HepG2 (cell line): ENCODE results near the gene TRPM1.

Experiments
- CTCF ChIP-seq: sonication (generic); formaldehyde crosslinking; IDR thresholded peaks from 2 replicates; pipeline ENCODE4 v1.5.0; 2020; ENCODE audit warnings: mild to moderate bottlenecking, missing genetic modification reagents, moderate library complexity
- FLYWCH1 ChIP-seq: sonication (generic); formaldehyde crosslinking; IDR thresholded peaks from 2 replicates; pipeline ENCODE4 v1.8.1; 2023; ENCODE audit warnings: mild to moderate bottlenecking, missing genetic modification reagents
- GABPA ChIP-seq, 2 experiments: IDR thresholded peaks; 2 replicates each; pipeline ENCODE4 v1.6.1; 2011 to 2016; ENCODE audit warnings: low read depth in 2 of 2, low read length in 1 of 2, missing biosample characterization in 1 of 2, missing genetic modification characterization in 1 of 2
- KLF13 ChIP-seq: sonication (generic); formaldehyde crosslinking; IDR thresholded peaks from 2 replicates; pipeline ENCODE4 v1.4.0; 2020; ENCODE audit warnings: mild to moderate bottlenecking, missing genetic modification reagents
- PHF8 ChIP-seq: sonication (generic); formaldehyde crosslinking; IDR thresholded peaks from 2 replicates; pipeline ENCODE4 v1.5.0; 2020; ENCODE audit warnings: missing genetic modification reagents
- POLR2A ChIP-seq, 2 experiments: IDR thresholded peaks; 2 replicates each; pipeline ENCODE4 v1.6.1; 2011; ENCODE audit warnings: low read depth in 2 of 2, low read length in 2 of 2, mild to moderate bottlenecking in 1 of 2, moderate library complexity in 1 of 2; ENCODE audit not compliant: insufficient read depth in 1 of 2
- RAD21 ChIP-seq: fragments of 450-650 bp; formaldehyde crosslinking; IDR thresholded peaks from 2 replicates; pipeline ENCODE4 v1.5.0; 2020; ENCODE audit warnings: mild to moderate bottlenecking
- RCOR2 ChIP-seq: IDR thresholded peaks from 2 replicates; pipeline ENCODE4 v1.6.1; 2016; ENCODE audit warnings: missing biosample characterization, missing genetic modification reagents
- RFXANK ChIP-seq: IDR thresholded peaks from 2 replicates; pipeline ENCODE4 v1.6.1; 2016
- SNAPC4 ChIP-seq: sonication (generic); formaldehyde crosslinking; IDR thresholded peaks from 2 replicates; pipeline ENCODE4 v1.4.0; 2020; ENCODE audit warnings: mild to moderate bottlenecking, missing genetic modification reagents
- SP1 ChIP-seq, 2 experiments: fragments of 450-650 bp in 1 of 2; sonication (generic) in 1 of 2; formaldehyde crosslinking in 1 of 2; IDR thresholded peaks; 2 replicates each; pipeline versions ENCODE4 v1.4.0 to v1.6.1; 2016 to 2020; ENCODE audit warnings: missing genetic modification reagents in 1 of 2
- U2AF1 ChIP-seq: fragments of 200-400 bp; formaldehyde crosslinking; optimal IDR thresholded peaks from 2 replicates; pipeline ENCODE3; 2017; ENCODE audit warnings: mild to moderate bottlenecking, low read depth, low read length
- ZNF350 ChIP-seq: sonication (generic); formaldehyde crosslinking; IDR thresholded peaks from 2 replicates; pipeline ENCODE4 v1.4.0; 2020; ENCODE audit warnings: mild to moderate bottlenecking, low read depth, missing genetic modification reagents, borderline replicate concordance
- ZSCAN5A ChIP-seq: sonication (generic); formaldehyde crosslinking; IDR thresholded peaks from 2 replicates; pipeline ENCODE4 v1.8.0; 2022; ENCODE audit warnings: mild to moderate bottlenecking, missing genetic modification reagents, borderline replicate concordance

- no peak for TF ChIP-seq FLYWCH1 (CRISPR knock-in tag)
- no peak for TF ChIP-seq GABPA (IDR thresholded peaks at IDR 0.05; ENCODE audit: low read depth, low read length)
- no peak for TF ChIP-seq GABPA (CRISPR knock-in tag; IDR thresholded peaks at IDR 0.05; ENCODE audit: low read depth)
- no peak for TF ChIP-seq SNAPC4 (CRISPR knock-in tag)
- no peak for TF ChIP-seq RFXANK (CRISPR knock-in tag)
- TF ChIP-seq PHF8 (CRISPR knock-in tag): no peak
- TF ChIP-seq RAD21 (CRISPR knock-in tag): no peak
- no peak for TF ChIP-seq RCOR2
- no peak for TF ChIP-seq CTCF (CRISPR knock-in tag)
- no peak for TF ChIP-seq ZNF350 (CRISPR knock-in tag)
- TF ChIP-seq KLF13 (CRISPR knock-in tag): no peak
- TF ChIP-seq POLR2A (IDR thresholded peaks at IDR 0.05; ENCODE audit: insufficient read depth in 1 of 2, low read depth in 2 of 2, low read length in 2 of 2): no peak
- TF ChIP-seq SP1 (IDR thresholded peaks at IDR 0.05): no peak
- no peak for TF ChIP-seq SP1 (CRISPR knock-in tag; IDR thresholded peaks at IDR 0.05)
- no peak for TF ChIP-seq U2AF1
- TF ChIP-seq ZSCAN5A (CRISPR knock-in tag): no peak
Observed at GRCh38 chr15:31148297-31149087, 47.0 kb upstream of the TRPM1 start.
